Astrocyte of the spinal cord (primary cell): ENCODE measurements around the gene ZNF335.

Source experiments
- DNase-seq: peaks from one replicate; pipeline ENCODE4 v3.0.0; 2011; ENCODE audit warnings: low read depth, low spot score
- H3K4me3 ChIP-seq: 2 replicates; pipeline ENCODE4 v1.5.1; 2011; ENCODE audit warnings: low read depth, mild to moderate bottlenecking, low read length, moderate library complexity
- in situ Hi-C: cut with HindIII; loops from 2 replicates; pipeline ENCODE4 v1.10.0; 2017; ENCODE audit warnings: low sequenced_read_pairs
- TF ChIP-seq, protein P1 (sequence below): IDR thresholded peaks from 2 replicates; pipeline ENCODE4 v1.5.1; 2012; ENCODE audit warnings: low read depth, mild to moderate bottlenecking, low read length, inconsistent platforms

ZNF335 gene

DNA sequence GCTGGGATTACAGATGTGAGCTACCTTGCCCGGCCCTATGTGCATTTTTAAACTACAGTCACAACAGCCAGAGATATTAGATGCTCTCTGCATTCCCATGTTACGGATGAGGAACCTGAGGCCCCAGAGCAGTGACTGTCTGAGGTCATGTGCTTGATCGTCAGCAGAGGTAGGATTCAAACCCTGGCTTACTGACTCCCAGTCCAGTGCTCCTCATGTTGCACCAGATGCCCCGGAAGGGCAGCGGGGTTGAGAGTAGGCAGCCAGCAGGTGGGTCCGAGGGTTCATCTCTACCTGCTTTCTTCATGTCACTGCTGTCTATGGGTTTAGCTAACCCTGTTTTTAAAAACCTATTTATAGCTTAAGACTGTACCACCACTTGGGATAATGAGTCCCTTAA is 9.3 kb upstream of the ZNF335 start:
- DNase-seq, result no peak
- TF ChIP-seq, protein P1, sequence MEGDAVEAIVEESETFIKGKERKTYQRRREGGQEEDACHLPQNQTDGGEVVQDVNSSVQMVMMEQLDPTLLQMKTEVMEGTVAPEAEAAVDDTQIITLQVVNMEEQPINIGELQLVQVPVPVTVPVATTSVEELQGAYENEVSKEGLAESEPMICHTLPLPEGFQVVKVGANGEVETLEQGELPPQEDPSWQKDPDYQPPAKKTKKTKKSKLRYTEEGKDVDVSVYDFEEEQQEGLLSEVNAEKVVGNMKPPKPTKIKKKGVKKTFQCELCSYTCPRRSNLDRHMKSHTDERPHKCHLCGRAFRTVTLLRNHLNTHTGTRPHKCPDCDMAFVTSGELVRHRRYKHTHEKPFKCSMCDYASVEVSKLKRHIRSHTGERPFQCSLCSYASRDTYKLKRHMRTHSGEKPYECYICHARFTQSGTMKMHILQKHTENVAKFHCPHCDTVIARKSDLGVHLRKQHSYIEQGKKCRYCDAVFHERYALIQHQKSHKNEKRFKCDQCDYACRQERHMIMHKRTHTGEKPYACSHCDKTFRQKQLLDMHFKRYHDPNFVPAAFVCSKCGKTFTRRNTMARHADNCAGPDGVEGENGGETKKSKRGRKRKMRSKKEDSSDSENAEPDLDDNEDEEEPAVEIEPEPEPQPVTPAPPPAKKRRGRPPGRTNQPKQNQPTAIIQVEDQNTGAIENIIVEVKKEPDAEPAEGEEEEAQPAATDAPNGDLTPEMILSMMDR, result no peak
- in situ Hi-C loops, result no loop called here
- H3K4me3 ChIP-seq, result no peak overlapping the region

DNA sequence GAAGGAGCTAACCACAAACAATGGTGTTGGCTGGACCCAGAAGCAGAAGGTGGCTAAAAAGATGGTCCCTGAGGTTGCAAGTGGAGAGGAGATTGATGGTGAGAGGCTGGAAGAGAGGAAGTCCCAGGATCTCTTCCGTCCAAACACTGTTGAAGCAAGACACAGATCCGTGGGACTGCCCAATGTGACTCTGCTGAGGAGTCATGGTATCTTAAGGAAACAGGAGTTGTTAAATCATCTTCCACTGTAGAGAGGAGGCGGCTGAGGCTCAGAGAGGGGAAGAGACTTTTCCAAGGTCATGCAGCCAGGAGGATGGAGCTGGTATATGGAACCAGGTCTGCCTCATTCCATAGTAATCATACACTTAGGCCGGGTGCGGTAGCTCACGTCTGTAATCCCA is 4.1 kb upstream of the ZNF335 start:
- TF ChIP-seq, protein P1, result no peak
- no peak overlapping the region for H3K4me3 ChIP-seq
- in situ Hi-C loops, result no loop called here
- DNase-seq, result no peak

DNA sequence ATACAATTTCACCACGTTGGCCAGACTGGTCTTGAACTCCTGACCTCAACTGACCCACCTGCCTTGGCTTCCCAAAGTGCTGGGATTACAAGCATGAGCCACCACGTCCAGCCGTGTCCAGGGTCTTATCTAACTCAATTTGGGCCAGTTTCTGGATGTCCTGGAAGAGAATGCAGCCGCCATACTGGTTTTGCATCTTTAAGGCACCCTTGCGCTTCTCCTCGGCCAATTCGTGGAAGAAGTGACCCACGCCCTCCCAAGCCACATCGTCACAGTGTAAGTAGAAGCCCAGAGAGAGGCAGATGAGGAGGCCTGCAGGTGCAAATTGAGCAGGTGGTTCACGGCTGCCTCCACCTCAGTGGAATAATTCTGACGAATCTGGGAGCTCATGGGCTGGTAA is 3.7 kb upstream of the ZNF335 start:
- in situ Hi-C loops, result no loop called here
- H3K4me3 ChIP-seq, result no peak overlapping the region
- TF ChIP-seq, protein P1, result no peak
- no peak for DNase-seq

DNA sequence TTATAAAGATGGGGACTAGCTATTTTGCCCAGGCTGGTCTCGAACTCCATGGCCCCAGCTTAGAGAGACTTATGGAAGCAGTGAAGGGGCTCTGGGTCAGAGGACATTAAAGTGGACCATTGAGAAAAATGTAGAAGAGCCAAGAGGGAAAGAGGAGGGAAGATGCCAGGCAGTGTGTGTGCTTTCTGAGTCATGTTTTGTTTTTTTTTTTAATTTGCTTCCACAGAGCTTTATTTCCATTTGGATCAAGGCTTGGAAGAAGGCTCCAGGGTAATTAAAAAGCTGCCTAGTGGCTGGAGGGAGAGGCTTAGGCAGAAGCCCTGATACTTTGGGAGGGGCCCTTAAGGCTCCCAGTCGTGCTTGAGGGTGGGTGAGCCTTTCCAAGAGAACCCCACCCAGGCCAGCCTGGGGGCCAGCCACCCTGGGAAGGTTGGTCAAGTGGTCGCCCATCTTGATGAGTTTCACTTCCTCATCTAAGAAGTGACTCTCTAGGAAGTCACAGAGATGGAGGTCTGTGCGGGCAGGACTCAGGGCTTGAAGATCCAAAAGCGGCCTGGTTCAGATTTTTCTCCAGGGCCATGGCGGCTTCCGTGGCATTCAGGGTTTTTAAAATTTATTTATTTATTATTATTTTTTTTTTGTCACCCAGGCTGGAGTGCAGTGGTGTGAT is 3.0 kb upstream of the ZNF335 start:
- H3K4me3 ChIP-seq, result no peak overlapping the region

DNA sequence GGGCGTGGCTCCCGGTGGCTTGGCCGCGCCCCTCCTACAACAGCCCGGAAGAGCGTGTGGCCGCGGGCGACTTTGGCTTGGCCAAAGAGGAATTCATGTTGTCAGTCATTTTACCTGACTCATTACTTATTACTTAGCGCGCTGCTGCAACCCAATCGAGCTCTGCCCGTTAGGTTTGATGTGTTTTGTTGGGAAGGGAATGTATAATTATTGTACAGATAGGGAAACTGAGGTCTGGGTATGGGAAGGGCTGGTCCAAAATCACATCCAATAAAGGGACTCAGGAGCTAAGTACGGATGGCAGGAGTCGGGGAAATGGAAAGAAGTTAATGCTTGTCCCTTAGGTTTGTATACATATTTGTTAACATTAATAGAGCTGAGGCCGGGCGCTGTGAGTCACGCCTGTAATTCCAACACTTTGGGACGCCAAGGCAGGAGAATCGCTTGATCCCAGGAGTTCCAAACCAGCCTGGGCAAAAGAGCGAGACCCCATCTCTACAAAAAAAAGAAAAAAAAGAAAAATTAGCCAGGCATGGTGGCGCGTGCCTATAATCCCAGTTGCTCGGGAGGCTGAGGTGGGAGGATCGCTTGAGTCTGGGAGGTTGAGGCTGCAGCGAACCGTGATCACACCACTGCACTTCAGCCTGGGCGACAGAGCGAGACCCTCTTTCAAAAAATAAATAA is 639 bp upstream of the ZNF335 start:
- DNase-seq, result no peak
- peak overlapping the region; percentile 97 for H3K4me3 ChIP-seq
- in situ Hi-C loops, result no loop called here
- TF ChIP-seq, protein P1, result no peak

More for the DNA sequence above, 3.0 kb upstream of the ZNF335 start:
- DNase-seq, result no peak
- in situ Hi-C loops, result no loop called here
- TF ChIP-seq, protein P1, result no peak

DNA sequence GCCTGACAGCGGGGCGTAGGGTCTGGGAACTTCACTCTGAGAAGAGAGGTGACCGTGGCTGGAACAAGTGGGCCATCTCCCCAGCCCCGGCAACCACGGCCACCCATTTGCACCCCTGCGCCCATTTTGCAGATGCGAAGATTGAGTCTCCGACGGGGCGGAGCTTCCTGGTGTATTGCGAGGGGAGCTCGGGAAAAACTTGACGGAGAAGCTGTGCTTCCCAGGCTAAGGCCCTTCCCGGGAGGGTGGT is 653 bp downstream of the ZNF335 start:
- in situ Hi-C loops, result no loop called here
- peak overlapping the region; percentile 97 for H3K4me3 ChIP-seq
- TF ChIP-seq, protein P1, result no peak
- DNase-seq, result no peak
